ENCODE measurements around the gene IGSF9B. TPM values are rescaled to one million over a fixed set of nuclear protein-coding genes. Genes with fewer than 3 reads are reported as not detected.

IGSF9B gene
- total and polyA plus RNA-seq, 10 of the 15 experiments (the other 5 are each of a cell fraction or from before 2014, with no cell fraction given) = 0.03 to 3.7 (median 0.20) TPM; not detected in 2

DNA sequence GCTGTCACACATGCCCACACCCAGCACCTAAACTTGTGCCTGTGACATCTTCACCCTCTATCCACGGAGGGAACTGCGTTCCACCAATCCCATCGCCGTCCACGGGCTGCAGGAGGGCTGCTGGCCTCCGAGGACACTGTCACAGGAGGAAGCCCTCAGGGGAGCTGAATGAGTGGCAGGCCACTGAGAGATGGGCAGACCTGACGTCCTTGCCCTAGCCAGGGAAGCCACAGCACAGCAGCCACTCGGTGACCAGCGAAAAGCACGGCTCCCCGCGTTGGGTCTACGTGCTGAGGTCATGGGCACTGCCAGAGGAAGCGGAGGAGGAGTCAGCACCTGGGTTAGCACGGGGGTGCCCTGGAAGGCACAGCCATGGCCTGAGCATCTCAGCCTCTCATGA lies 50.5 kb downstream of the IGSF9B start:
- CTCF ChIA-PET = no interaction called here
- H2AFZ ChIP-seq (ENCODE audit: control insufficient read depth, low read depth, low read length) = no peak overlapping the region; the same call in 1 of the 2 replicates
- no peak overlapping the region for H3K27ac ChIP-seq (ENCODE audit: control insufficient read depth, insufficient read depth)
- no peak for TF ChIP-seq ATF7 (IDR thresholded peaks at IDR 0.05; ENCODE audit: low read depth)
- TF ChIP-seq CBFB (IDR thresholded peaks at IDR 0.05; ENCODE audit: low read depth) = no peak
- no peak for TF ChIP-seq RCOR1 (conservative IDR thresholded peaks at IDR 0.05; ENCODE audit: low read depth, low read length)
- TF ChIP-seq CHD4 (IDR thresholded peaks at IDR 0.05) = no peak
- intact Hi-C loops (cut with micrococcal nuclease; ENCODE audit: unreplicated experiment) (no loop called here), in situ Hi-C loops (cut with MboI) (no loop called here)
- H3K27me3 ChIP-seq (replicated peaks in 1 of 2; ENCODE audit: control insufficient read depth in 2 of 2, insufficient read depth in 2 of 2, low read length in 1 of 2) = no peaks in the 10 kb centered on the region
- H3K9me3 ChIP-seq (replicated peaks; ENCODE audit: control insufficient read depth, insufficient read depth, low read length) = no peaks in the 10 kb centered on the region
- no peaks in the 10 kb centered on the region for H3K36me3 ChIP-seq (ENCODE audit: control insufficient read depth in 2 of 2, insufficient read depth in 2 of 2, low read length in 1 of 2)
- no peak overlapping the region for H3K9ac ChIP-seq (ENCODE audit: control insufficient read depth, insufficient read depth, low read length)
- H3K79me2 ChIP-seq (ENCODE audit: control insufficient read depth, insufficient read depth, low read length) = no peaks in the 10 kb centered on the region
- no TSS peak for BruUV-seq (replicated peaks)
- no peak overlapping the region for H3K4me3 ChIP-seq
- WGBS (ENCODE audit: insufficient coverage, insufficient replicate concordance, low lambda C conversion rate, missing lambda C conversion rate) = 65% methylated on average over 15 of the region's 15 CpGs
- ATAC-seq (no peak), DNase-seq (ENCODE audit: low read depth, low spot score) (no peak), FAIRE-seq (no peak)
- SMC1A ChIA-PET (ENCODE audit: uncharacterized antibody, unreplicated experiment) = no interaction called here
- H3K4me2 ChIP-seq (ENCODE audit: control insufficient read depth, insufficient read depth) = no peak overlapping the region
- H3K4me1 ChIP-seq (ENCODE audit: control insufficient read depth, insufficient read depth, low read length) = peaks cover 3% of the 10 kb centered on the region; the same call in 1 of the 2 replicates
- H4K20me1 ChIP-seq (ENCODE audit: control insufficient read depth, insufficient read depth) = no peaks in the 10 kb centered on the region
- POLR2A ChIA-PET = no interaction called here
- RAD21 ChIA-PET (ENCODE audit: unreplicated experiment) = no interaction called here

DNA sequence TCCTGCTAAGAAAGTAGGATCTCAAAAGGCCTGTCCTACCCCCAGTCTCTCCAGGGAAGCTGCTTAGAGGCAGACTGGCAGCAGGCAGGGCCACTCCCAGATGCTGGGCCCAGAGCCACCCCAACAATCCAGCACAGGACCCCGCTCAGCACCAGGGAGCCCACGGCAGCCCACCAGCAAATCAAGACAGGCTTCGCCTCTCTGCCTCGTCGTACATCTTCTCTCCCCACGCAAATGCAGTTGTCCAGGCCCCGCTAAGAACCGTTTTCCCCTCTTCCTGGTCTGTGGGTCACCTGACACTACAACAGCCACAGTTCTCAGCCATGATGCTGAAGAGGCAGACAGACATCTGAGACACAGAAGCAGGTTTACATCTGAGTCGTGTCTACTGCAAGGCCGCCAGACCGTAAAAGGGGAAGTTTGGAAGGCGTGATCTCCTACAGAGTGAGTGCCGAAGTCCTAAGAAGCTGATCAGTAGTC lies 51.1 kb downstream of the IGSF9B start:
- Histone ChIP-seq H3K27me3 (replicated peaks in 1 of 2; ENCODE audit: control insufficient read depth in 2 of 2, insufficient read depth in 2 of 2, low read length in 1 of 2) (no peaks in the 10 kb centered on the region), H2AFZ (ENCODE audit: control insufficient read depth, low read depth, low read length) (peak overlapping the region; percentile 55), H3K79me2 (ENCODE audit: control insufficient read depth, insufficient read depth, low read length) (no peaks in the 10 kb centered on the region), H3K9me3 (replicated peaks; ENCODE audit: control insufficient read depth, insufficient read depth, low read length) (no peaks in the 10 kb centered on the region), H4K20me1 (ENCODE audit: control insufficient read depth, insufficient read depth) (no peaks in the 10 kb centered on the region), H3K4me1 (ENCODE audit: control insufficient read depth, insufficient read depth, low read length) (peaks cover 3% of the 10 kb centered on the region; the same call in 1 of the 2 replicates), H3K4me3 (no peak overlapping the region), H3K4me2 (ENCODE audit: control insufficient read depth, insufficient read depth) (0 out of 2 replicates have a peak overlapping the region, but pooled peaks have one; percentile 17), H3K36me3 (ENCODE audit: control insufficient read depth in 2 of 2, insufficient read depth in 2 of 2, low read length in 1 of 2) (no peaks in the 10 kb centered on the region), H3K27ac (ENCODE audit: control insufficient read depth, insufficient read depth) (no peak overlapping the region), H3K9ac (ENCODE audit: control insufficient read depth, insufficient read depth, low read length) (no peak overlapping the region)
- ChIA-PET SMC1A (ENCODE audit: uncharacterized antibody, unreplicated experiment) (interaction anchor here (0.6 kb wide), 1 partner anchor 22 kb away, joined by 3 read pairs; no protein-coding TSS in a partner anchor), POLR2A (no interaction called here), CTCF (no interaction called here), RAD21 (ENCODE audit: unreplicated experiment) (no interaction called here)
- in situ Hi-C loops (cut with MboI) (no loop called here), intact Hi-C loops (cut with micrococcal nuclease; ENCODE audit: unreplicated experiment) (no loop called here)
- FAIRE-seq (no peak), ATAC-seq (peak; percentile 90), DNase-seq (ENCODE audit: low read depth, low spot score) (no peak)
- WGBS (ENCODE audit: insufficient coverage, insufficient replicate concordance, low lambda C conversion rate, missing lambda C conversion rate) = 7% methylated on average over 13 of the region's 13 CpGs
- no TSS peak for BruUV-seq (replicated peaks)
- TF ChIP-seq, protein P1, sequence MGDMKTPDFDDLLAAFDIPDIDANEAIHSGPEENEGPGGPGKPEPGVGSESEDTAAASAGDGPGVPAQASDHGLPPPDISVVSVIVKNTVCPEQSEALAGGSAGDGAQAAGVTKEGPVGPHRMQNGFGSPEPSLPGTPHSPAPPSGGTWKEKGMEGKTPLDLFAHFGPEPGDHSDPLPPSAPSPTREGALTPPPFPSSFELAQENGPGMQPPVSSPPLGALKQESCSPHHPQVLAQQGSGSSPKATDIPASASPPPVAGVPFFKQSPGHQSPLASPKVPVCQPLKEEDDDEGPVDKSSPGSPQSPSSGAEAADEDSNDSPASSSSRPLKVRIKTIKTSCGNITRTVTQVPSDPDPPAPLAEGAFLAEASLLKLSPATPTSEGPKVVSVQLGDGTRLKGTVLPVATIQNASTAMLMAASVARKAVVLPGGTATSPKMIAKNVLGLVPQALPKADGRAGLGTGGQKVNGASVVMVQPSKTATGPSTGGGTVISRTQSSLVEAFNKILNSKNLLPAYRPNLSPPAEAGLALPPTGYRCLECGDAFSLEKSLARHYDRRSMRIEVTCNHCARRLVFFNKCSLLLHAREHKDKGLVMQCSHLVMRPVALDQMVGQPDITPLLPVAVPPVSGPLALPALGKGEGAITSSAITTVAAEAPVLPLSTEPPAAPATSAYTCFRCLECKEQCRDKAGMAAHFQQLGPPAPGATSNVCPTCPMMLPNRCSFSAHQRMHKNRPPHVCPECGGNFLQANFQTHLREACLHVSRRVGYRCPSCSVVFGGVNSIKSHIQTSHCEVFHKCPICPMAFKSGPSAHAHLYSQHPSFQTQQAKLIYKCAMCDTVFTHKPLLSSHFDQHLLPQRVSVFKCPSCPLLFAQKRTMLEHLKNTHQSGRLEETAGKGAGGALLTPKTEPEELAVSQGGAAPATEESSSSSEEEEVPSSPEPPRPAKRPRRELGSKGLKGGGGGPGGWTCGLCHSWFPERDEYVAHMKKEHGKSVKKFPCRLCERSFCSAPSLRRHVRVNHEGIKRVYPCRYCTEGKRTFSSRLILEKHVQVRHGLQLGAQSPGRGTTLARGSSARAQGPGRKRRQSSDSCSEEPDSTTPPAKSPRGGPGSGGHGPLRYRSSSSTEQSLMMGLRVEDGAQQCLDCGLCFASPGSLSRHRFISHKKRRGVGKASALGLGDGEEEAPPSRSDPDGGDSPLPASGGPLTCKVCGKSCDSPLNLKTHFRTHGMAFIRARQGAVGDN (IDR thresholded peaks at IDR 0.05) = 0 out of 2 replicates have a peak, but pooled peaks have one; percentile 62
- TF ChIP-seq, protein P2, sequence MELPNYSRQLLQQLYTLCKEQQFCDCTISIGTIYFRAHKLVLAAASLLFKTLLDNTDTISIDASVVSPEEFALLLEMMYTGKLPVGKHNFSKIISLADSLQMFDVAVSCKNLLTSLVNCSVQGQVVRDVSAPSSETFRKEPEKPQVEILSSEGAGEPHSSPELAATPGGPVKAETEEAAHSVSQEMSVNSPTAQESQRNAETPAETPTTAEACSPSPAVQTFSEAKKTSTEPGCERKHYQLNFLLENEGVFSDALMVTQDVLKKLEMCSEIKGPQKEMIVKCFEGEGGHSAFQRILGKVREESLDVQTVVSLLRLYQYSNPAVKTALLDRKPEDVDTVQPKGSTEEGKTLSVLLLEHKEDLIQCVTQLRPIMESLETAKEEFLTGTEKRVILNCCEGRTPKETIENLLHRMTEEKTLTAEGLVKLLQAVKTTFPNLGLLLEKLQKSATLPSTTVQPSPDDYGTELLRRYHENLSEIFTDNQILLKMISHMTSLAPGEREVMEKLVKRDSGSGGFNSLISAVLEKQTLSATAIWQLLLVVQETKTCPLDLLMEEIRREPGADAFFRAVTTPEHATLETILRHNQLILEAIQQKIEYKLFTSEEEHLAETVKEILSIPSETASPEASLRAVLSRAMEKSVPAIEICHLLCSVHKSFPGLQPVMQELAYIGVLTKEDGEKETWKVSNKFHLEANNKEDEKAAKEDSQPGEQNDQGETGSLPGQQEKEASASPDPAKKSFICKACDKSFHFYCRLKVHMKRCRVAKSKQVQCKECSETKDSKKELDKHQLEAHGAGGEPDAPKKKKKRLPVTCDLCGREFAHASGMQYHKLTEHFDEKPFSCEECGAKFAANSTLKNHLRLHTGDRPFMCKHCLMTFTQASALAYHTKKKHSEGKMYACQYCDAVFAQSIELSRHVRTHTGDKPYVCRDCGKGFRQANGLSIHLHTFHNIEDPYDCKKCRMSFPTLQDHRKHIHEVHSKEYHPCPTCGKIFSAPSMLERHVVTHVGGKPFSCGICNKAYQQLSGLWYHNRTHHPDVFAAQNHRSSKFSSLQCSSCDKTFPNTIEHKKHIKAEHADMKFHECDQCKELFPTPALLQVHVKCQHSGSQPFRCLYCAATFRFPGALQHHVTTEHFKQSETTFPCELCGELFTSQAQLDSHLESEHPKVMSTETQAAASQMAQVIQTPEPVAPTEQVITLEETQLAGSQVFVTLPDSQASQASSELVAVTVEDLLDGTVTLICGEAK (IDR thresholded peaks at IDR 0.05; ENCODE audit: borderline replicate concordance) = no peak
